HG03521 (cell line): ENCODE measurements around the gene ERICH3.

ENCODE experiments used
- ATAC-seq: cut with Tn5 transposase; IDR thresholded peaks from one replicate; pipeline ENCODE4 v1.9.1; 2021; ENCODE audit warnings: mild to moderate bottlenecking, moderate library complexity; ENCODE audit not compliant: unreplicated experiment

The ERICH3 gene

GRCh38 chr1:74592580-74593355 lies 80.8 kb downstream of the ERICH3 start:
- no peak for ATAC-seq

DNA sequence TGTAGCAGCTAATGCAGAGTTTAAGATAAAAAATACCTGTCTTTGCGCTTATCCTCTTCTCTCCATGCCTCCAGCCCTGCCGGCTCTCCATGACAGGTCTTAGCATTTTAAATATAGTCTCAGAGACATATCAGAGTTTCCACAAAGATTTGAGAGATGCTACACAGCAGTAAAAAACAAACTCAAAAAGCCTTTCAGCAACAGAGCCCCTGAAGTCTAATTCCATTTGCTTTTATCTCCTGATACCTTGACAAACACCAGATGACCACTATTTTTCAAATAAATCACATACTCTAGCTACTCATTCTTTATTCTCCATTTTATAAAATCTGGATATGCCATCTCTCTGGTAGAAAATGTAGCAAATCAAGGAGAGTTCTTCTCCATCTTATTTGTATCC lies 81.6 kb downstream of the ERICH3 start:
- ATAC-seq, result no peak

GRCh38 chr1:74590288-74590687 lies 83.3 kb downstream of the ERICH3 start:
- no peak for ATAC-seq

DNA sequence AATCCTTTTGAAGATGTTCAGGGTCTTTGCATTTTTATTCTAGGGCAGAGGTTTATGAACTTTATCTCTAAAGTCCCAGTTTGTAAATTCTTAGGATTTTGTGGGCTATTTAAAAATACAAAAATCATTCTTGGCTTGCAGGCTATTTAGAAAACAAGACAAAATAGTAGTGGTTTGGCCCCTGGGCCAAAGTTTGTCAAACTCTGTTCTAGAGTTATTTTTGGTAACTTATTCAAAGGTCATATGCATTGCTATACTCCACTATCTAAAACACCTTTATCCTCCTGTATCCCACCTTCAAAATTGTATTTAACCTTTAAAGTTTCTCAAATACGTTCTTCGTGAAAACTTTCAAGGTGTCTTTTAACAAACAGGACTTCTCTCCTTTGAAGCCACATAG lies 85.7 kb downstream of the ERICH3 start:
- ATAC-seq, result no peak

- no peak for ATAC-seq
Measured at GRCh38 chr1:74586253-74586897, 87.2 kb downstream of the ERICH3 start.

- ATAC-seq, result no peak
Measured at GRCh38 chr1:74584185-74584584, 89.4 kb downstream of the ERICH3 start.

DNA sequence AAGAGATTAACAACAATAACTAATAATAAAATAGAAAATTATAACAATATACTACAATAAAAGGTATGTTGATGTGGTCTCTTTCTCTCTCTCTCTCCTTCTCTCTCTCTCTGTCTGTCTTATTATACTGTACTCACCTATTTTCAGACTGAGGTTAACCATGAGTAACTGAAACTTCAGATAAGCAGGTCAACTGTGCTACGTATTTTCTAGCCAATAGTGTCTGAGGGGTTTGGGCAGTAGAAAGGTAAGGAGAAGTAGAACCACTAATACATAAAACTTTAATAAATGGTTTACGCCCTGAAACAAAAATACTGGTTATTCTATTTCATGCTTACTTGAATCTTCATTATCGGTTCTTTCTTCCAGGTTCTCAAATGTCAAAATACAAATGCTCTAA lies 90.2 kb downstream of the ERICH3 start:
- peak; percentile 35 for ATAC-seq

GRCh38 chr1:74579425-74579824 lies 94.2 kb downstream of the ERICH3 start:
- peak; percentile 94 for ATAC-seq

DNA sequence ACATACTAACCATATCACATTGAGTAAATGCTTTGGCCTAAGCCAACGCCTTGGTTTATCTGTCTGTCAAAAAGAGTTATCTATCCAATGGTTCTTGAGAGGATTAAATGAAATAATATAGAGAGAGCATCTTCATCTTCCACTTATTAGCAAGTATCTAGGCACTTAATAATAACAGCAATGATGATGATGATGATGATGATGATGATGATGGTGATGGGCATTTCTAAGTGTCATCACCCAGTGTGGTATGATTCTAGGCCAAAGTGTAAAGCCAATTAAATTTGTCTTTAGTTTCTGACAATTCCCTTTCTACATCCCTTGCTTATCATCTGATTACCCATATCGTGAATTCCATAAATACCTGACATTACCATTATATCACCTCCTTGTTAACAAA lies 95.5 kb downstream of the ERICH3 start:
- ATAC-seq, result no peak

- no peak for ATAC-seq
Measured at GRCh38 chr1:74571891-74572290, 101.7 kb downstream of the ERICH3 start.

DNA sequence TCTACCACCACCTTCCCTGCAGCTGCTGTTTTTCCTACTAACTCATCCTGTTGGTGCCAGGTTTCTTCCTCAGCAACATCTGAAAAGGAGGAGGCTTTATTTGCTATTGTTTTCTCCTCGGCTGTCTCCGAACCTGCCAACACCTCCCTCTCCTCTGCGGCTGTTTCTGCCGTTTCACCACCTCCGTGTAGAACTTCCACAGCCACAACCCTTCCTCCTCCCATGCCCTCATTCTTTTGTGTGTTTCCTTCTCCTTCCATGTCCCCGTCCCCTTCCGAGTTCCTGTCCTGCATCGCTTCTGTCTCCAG lies 102.1 kb downstream of the ERICH3 start:
- ATAC-seq, result no peak

DNA sequence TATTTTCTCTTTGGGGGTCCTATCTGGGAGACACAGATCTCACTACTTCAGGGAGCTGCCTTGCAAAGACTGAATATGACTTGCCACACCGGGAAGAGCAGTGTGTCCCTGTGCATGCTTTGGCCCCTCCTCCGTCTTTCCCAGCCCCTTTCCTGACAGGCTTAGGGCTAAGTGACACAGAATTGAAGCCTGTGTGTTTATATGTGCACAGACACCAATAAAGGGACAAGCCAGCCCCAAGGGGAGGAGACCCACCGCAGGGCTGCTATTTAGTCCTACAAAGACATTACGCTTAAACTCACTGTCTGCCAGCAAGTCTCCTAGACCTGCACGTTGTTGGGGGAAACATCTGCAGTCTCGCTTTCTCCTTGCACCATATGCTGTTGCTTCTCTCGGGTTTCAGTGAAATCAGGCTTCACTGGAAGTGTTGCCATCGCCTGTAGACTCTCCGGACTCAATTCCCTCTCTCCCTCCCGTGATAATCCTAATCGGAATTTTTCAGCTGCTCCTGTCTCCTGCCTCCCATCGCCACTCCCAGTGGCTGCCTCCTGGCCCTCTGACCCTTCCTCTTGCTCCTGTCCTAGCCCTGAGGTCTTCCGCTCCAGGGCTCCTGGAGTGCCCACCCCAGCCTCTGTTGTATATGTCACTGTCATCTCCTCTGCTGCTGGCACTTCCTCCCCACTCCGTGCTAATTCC lies 102.6 kb downstream of the ERICH3 start:
- ATAC-seq, result no peak

DNA sequence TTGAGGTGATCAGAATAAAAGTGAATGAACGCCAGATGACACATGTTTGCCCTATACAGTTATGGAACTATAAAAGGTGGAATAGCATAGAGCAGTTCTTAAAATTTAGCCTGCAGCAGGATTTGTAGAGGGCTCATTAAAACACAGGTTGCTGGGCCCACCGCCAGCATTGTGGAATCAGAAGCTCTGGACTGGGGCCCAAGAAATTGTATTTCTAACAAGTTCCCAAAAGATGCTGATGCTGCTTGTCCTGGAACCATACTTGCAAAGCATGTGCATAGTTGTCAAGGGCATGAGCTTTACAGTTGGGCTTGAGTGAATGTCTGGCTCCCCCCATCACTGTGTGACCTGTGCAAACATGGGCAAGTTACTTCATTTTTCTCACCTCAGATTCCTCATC lies 123.7 kb downstream of the ERICH3 start:
- ATAC-seq, result no peak

- no peak for ATAC-seq
Measured at GRCh38 chr1:74548961-74549750, 124.4 kb downstream of the ERICH3 start.

GRCh38 chr1:74545821-74546220 lies 127.8 kb downstream of the ERICH3 start:
- ATAC-seq, result no peak

- ATAC-seq, result no peak
Measured at GRCh38 chr1:74534241-74534640, 139.4 kb downstream of the ERICH3 start.

DNA sequence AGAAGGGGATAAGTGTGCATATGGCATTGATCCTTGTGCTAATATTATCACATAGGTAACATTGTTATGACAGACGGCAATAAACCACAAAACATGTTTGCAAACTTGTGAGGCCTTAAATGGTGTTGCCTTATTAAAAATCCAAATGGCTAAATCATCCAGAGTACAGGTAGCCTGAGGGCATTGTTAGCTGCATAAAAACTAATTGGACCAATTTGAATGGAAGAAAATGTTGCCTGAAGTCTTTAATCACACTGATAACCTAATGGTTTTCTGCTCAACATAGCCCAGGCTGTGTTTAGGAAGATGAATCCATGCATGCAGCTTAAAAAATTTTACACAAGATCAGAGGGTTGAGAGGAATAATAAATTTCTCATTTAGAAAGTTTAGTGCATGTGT lies 141.8 kb downstream of the ERICH3 start:
- no peak for ATAC-seq

DNA sequence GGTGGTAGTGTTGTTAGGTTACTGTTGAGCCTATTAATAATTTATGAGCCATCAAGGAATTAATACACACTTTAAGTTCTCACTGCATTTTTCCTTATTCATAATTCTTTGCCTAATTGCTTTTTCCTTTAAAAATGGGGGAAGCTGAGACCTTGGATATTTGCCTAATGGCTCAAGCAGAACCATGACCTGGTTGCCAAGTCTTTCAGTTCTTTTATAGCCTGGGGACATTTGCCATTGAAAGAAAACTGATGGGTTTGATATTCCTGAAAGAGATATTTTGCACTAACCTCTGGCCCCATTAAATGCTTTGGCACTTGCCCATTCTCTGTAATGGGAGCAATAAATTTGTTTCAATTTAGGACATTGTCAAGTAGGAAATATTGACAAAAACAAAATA lies 142.7 kb downstream of the ERICH3 start:
- ATAC-seq, result no peak

DNA sequence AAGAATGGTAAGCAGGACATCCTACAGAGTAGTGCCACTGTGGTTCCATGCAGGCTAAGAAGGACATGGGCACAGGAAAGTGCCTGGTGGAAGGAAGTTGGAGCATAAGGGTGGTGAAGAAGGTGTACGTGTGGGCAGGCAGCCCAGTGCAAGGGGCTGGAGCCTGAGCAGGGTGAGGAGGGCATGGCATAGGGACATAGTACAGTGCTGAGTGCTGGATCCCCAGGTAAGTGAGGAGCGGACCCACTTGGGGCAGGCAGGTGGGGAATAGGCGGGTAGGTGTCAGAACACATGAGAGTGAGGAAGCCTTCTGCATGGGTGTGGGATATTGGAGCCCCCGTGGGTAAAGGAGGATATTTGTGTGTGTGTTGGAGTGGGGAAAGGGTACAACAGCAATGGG lies 145.5 kb downstream of the ERICH3 start:
- ATAC-seq, result no peak

GRCh38 chr1:74526708-74527107 lies 146.9 kb downstream of the ERICH3 start:
- ATAC-seq, result no peak

DNA sequence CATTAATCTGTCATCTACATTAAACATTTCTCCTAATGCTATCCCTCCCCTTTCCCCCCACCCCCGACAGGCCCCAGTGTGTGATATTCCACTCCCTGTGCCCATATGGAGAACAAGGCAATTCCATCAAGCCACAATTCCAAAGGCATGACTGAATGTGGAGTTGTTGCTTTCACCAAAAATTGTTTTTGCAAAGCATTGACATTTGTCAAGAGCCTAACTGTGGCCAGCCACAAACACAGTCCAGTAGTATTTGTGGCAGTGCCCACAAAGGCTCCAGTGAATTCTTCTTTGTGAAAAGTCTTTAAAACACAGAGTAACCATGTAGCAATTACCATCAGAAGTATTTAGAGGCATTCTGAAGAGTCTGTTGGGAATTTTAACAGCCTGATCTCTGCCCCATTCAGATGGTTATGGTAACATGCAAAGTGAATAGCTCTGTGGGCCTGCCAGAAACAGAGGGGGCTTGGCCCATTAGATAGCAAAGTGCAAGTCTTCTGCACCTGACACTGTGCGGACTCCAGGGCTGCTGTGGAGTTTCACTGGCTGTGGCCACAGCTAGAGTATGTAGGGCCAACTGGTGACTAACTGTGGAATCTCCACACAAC lies 149.6 kb downstream of the ERICH3 start:
- ATAC-seq, result no peak
